OCI-LY7 (cell line): Measurements from ENCODE around the gene CSNK1D. TPM values are rescaled to one million over a fixed set of nuclear protein-coding genes. Genes with fewer than 3 reads are reported as not detected.

Source experiments
- Bru-seq: library from RNA; stranded (reverse); fragments of 400-500 nt; gene quantifications from one replicate; lab custom pipeline; 2021; lab: Mats Ljungman, UMichigan
- BruChase-seq, 2 experiments: library from RNA; stranded (reverse); fragments of 400-500 nt; gene quantifications; one replicate each; lab custom pipeline; 2021; lab: Mats Ljungman, UMichigan
- BruUV-seq: library from RNA; stranded (reverse); fragments of 400-500 nt; replicated peaks from 2 replicates; lab custom pipeline; 2021; lab: Mats Ljungman, UMichigan
- CTCF ChIA-PET: fragments of 300-600 bp; sonication (Branson Sonifier 250); formaldehyde crosslinking; loops from one replicate; lab custom pipeline; 2022; ENCODE audit warnings: antibody characterized with exemption; ENCODE audit not compliant: unreplicated experiment; lab: Charles Lee
- POLR2A ChIA-PET: fragments of 300-600 bp; sonication (Branson Sonifier 250); formaldehyde crosslinking; loops from one replicate; lab custom pipeline; 2022; ENCODE audit warnings: antibody characterized with exemption; lab: Charles Lee
- DNase-seq: peaks from one replicate; pipeline ENCODE4 v3.0.0-alpha.2; 2015; ENCODE audit warnings: low spot score
- H2AFZ ChIP-seq: fragments of 200-600 bp; sonication (generic), shearing (Covaris generic); 2 replicates; pipeline ENCODE4 v1.6.1; 2014; ENCODE audit warnings: mild to moderate bottlenecking, antibody characterized with exemption, low read length, moderate library complexity
- H3K27ac ChIP-seq: fragments of 200-600 bp; sonication (generic); 2 replicates; pipeline ENCODE4 v1.5.1; 2014; ENCODE audit warnings: mixed run types, low read depth, mild to moderate bottlenecking, moderate library complexity, low read length, inconsistent platforms; ENCODE audit not compliant: poor library complexity, severe bottlenecking
- H3K36me3 ChIP-seq: fragments of 200-600 bp; sonication (generic); 2 replicates; pipeline ENCODE4 v1.6.1; 2014; ENCODE audit warnings: mild to moderate bottlenecking, antibody characterized with exemption, low read length, moderate library complexity, mixed read lengths; ENCODE audit not compliant: insufficient read depth
- H3K4me1 ChIP-seq: fragments of 200-600 bp; sonication (generic); 2 replicates; pipeline ENCODE4 v1.5.1; 2014; ENCODE audit warnings: mild to moderate bottlenecking, low read length; ENCODE audit not compliant: insufficient read depth, poor library complexity, severe bottlenecking
- H3K4me2 ChIP-seq: fragments of 200-600 bp; sonication (generic); 2 replicates; pipeline ENCODE4 v1.6.1; 2014; ENCODE audit warnings: mild to moderate bottlenecking, low read length
- H3K4me3 ChIP-seq: fragments of 200-600 bp; sonication (generic); 2 replicates; pipeline ENCODE4 v1.5.1; 2014; ENCODE audit warnings: mild to moderate bottlenecking, low read depth, low read length; ENCODE audit not compliant: poor library complexity, severe bottlenecking
- H3K79me2 ChIP-seq: fragments of 200-600 bp; sonication (generic); 2 replicates; pipeline ENCODE4 v1.6.1; 2016; ENCODE audit warnings: low read depth, mild to moderate bottlenecking, low read length, moderate library complexity, mixed read lengths; ENCODE audit not compliant: insufficient read depth
- H3K9me2 ChIP-seq: fragments of 200-600 bp; sonication (generic); 2 replicates; pipeline ENCODE4 v1.6.1; 2016; ENCODE audit warnings: mild to moderate bottlenecking, low read length, mixed read lengths; ENCODE audit not compliant: insufficient read depth
- H3K9me3 ChIP-seq: fragments of 200-600 bp; sonication (generic); 2 replicates; pipeline ENCODE4 v1.6.1; 2014; ENCODE audit warnings: mild to moderate bottlenecking, mixed run types, low read length, mixed read lengths
- H4K20me1 ChIP-seq: fragments of 200-600 bp; sonication (generic); 2 replicates; pipeline ENCODE4 v1.6.1; 2014; ENCODE audit warnings: mild to moderate bottlenecking, antibody characterized with exemption, low read length, moderate library complexity, mixed read lengths; ENCODE audit not compliant: insufficient read depth
- EZH2phosphoT487 ChIP-seq: fragments of 200-600 bp; sonication (generic); IDR thresholded peaks from 2 replicates; pipeline ENCODE4 v1.6.1; 2018; ENCODE audit warnings: low read depth, borderline replicate concordance, mild to moderate bottlenecking, mixed run types, antibody characterized with exemption, low read length, moderate library complexity, mixed read lengths
- intact Hi-C: fragments of 100-400 bp; cut with micrococcal nuclease; formaldehyde crosslinking; loops from one replicate; pipeline ENCODE4 v1.10.0; 2022; ENCODE audit not compliant: unreplicated experiment
- long read RNA-seq: library from polyadenylated mRNA; stranded (forward); transcript quantifications from one replicate; pipeline ENCODE4 v2.0.0, GENCODE V29; 2022
- total RNA-seq, 2 experiments: library from RNA; depleted of rRNA in 1 of 2; stranded (reverse); fragments of >200 nt in 1 of 2; shearing (Covaris generic) in 1 of 2; gene quantifications; 2 replicates each; pipeline ENCODE4 v1.2.3, GENCODE V29; 2014 to 2022
- TF ChIP-seq, protein P1 (sequence below): fragments of 200-600 bp; sonication (generic); conservative IDR thresholded peaks from 2 replicates; pipeline ENCODE4 v1.5.1; 2014; ENCODE audit warnings: mild to moderate bottlenecking, antibody characterized with exemption, low read length, moderate library complexity, mixed read lengths

CSNK1D gene
- total RNA-seq (2014; rRNA removed; shearing (Covaris generic)): 39.7 and 53.0 TPM in 2 replicates
- 170 and 181 TPM in 2 replicates for total RNA-seq (2022)
- percentile 83 among the genes with signal in this experiment for Bru-seq, nascent RNA
- percentile 88 among the genes with signal in this experiment for BruChase-seq, experiment 1, labeled RNA remaining after a 6-hour chase
- BruChase-seq, experiment 2, labeled RNA remaining after a 2-hour chase: percentile 88 among the genes with signal in this experiment
- long read RNA-seq, transcript CSNK1D-203 (10 exons, 2,047 nt): major isoform, 50 of 113 reads
- long read RNA-seq, transcript CSNK1D-202 (9 exons, 3,712 nt): minor isoform, 14 of 113 reads
- long read RNA-seq, partial matches to known transcripts: 12 of 113 reads
- long read RNA-seq, other reads (novel, unspliced or antisense): 30 of 113 reads

DNA sequence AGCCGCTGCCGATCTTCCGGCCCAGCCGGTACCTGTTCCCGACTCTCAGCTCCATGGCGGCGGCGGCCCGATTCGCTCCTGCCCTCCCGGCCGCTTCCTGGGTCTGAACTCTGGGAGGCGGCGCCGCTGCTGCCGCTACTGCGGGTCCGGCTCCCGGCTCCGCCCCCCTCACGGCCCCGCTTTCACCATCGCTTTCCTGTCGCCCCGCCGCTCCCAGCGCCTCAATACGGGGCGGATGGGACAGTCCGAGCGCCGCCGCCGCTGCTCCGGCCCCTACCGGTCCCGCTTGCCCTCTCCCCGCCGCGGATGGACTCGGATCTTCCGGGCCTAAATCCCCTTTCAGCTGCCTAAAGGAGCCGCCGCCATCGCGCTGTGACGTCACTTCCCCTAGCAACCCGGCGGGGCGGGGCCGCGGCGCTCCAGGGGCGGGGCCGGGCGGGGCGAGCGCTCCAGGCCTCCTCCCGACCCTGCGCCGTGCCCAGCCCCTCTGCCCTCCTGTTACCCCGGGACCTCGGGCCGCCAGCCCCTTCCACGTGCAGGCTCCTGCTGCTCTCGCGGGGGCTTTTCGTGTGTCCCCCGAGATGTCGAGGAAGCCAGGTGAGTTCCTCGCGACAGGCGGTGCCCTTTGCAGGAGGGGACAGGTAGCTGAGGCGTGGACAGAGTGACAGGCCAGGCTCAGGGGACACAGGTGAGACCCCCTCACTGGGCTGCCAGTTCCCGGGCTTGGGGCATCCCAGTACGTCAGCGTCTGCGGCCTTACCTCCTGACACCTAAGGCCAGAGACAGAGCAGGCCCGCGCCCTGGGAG lies at the start of gene CSNK1D:
CSNK1D (minus strand) TSS at position 374 of the 807 bp plus-strand sequence; CDS start at position 55, 319 bp downstream.
- Histone ChIP-seq H4K20me1 (peaks cover 17% of the 10 kb centered on the region), H3K4me2 (peak within 1 kb of the TSS; percentile 81), H3K79me2 (peaks cover 45% of the 10 kb centered on the region), H3K9me3 (no peaks in the 10 kb centered on the region), H3K27ac (peak within 1 kb of the TSS; percentile 60), H3K4me3 (peak within 1 kb of the TSS; percentile 90), H3K9me2 (no peaks in the 10 kb centered on the region), H2AFZ (peak within 1 kb of the TSS; percentile 55; the same call in 1 of the 2 replicates), H3K4me1 (peaks cover 17% of the 10 kb centered on the region), H3K36me3 (peaks cover 36% of the 10 kb centered on the region)
- POLR2A ChIA-PET: interaction anchor here (1.2 to 1.3 kb wide), 2 partner anchors 8 to 25 kb away, joined by 3 read pairs; no protein-coding TSS in a partner anchor
- peak; percentile 95 for DNase-seq
- TF ChIP-seq, protein P1, sequence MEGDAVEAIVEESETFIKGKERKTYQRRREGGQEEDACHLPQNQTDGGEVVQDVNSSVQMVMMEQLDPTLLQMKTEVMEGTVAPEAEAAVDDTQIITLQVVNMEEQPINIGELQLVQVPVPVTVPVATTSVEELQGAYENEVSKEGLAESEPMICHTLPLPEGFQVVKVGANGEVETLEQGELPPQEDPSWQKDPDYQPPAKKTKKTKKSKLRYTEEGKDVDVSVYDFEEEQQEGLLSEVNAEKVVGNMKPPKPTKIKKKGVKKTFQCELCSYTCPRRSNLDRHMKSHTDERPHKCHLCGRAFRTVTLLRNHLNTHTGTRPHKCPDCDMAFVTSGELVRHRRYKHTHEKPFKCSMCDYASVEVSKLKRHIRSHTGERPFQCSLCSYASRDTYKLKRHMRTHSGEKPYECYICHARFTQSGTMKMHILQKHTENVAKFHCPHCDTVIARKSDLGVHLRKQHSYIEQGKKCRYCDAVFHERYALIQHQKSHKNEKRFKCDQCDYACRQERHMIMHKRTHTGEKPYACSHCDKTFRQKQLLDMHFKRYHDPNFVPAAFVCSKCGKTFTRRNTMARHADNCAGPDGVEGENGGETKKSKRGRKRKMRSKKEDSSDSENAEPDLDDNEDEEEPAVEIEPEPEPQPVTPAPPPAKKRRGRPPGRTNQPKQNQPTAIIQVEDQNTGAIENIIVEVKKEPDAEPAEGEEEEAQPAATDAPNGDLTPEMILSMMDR: no peak
- no peak for TF ChIP-seq EZH2phosphoT487
- intact Hi-C loops: loop anchor here (1.0 kb wide), 1 partner anchor 19 kb away; no protein-coding TSS in a partner anchor
- no TSS peak for BruUV-seq
- CTCF ChIA-PET: interaction anchor here (0.6 kb wide), 1 partner anchor 142 kb away, joined by 4 read pairs; no protein-coding TSS in a partner anchor

DNA sequence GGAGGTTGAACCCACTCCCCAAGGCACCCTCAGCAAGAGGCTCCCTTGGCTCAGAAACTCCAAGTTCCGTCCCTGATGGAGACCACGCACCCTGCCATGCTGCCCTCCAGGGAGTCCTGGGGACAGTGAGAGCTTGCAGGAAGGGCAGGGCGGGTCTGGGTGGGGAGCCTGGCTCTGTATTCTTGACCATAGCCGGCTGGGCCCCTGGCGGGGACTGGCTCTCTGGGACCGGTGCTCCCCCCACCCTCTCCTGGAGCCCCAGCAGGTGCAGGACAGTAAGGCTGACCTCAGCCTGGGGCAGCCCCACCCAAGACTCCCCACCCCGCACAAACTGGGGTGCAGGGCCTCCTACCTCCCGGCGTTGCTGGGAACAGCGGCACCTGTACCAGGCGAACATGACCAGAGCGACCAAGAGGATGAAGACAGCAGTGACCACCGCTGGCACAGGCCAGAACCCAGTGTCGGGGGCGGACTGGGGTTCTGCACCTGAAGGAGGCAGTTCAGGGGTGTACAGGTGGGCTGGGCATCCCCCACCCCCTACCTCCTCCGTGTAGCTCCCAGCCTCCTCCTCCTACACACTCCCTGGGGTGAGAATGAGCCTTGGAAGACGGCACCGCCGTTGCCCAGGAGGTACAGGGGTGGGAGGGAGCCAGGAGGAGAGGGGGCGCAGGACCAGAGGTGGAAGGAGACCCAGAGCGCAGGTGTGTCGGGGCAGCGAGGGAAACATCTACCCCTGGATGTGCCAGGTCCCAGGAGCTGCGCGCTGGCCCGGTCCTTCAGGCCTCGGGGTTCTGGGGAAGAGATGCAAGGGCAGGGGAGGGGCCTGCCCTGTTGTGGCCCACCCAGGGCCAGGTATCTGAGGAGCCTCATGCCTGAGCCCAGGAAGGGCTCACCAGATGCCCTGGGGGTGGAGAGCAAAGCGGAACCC lies 49.3 kb upstream of the CSNK1D start:
- intact Hi-C loops: no loop called here
- H3K4me2 ChIP-seq: no peak overlapping the region
- POLR2A ChIA-PET: no interaction called here
- no peaks in the 10 kb centered on the region for H4K20me1 ChIP-seq
- no TSS peak for BruUV-seq
- H2AFZ ChIP-seq: no peak overlapping the region
- TF ChIP-seq EZH2phosphoT487: no peak
- peaks cover 8% of the 10 kb centered on the region; the same call in 1 of the 2 replicates for H3K9me3 ChIP-seq
- H3K36me3 ChIP-seq: no peaks in the 10 kb centered on the region
- no peaks in the 10 kb centered on the region for H3K4me1 ChIP-seq
- H3K79me2 ChIP-seq: no peaks in the 10 kb centered on the region
- CTCF ChIA-PET: no interaction called here
- DNase-seq: no peak
- no peak overlapping the region for H3K27ac ChIP-seq
- no peak overlapping the region for H3K4me3 ChIP-seq
- no peaks in the 10 kb centered on the region for H3K9me2 ChIP-seq
